Lower leg skin (tissue), 3 donors: ENCODE results near the gene MTHFSD.

Source experiments
- CTCF ChIP-seq, 3 donors: fragments of 450-650 bp; IDR thresholded peaks; one replicate each; pipeline ENCODE4 v1.5.1; 2016; ENCODE audit warnings: antibody characterized with exemption in 3 of 3, mild to moderate bottlenecking in 3 of 3, moderate library complexity in 2 of 3
- POLR2A ChIP-seq, 2 donors: fragments of 450-650 bp; IDR thresholded peaks; one replicate each; pipeline ENCODE4 v1.6.1; 2016 to 2017; ENCODE audit warnings: antibody characterized with exemption in 2 of 2, mild to moderate bottlenecking in 1 of 2, moderate library complexity in 1 of 2

- TF ChIP-seq CTCF (IDR thresholded peaks at IDR 0.05): no peak
- no peak for TF ChIP-seq POLR2A (IDR thresholded peaks at IDR 0.05)
Observed at GRCh38 chr16:86533767-86534351, 21.2 kb downstream of the MTHFSD start.
